Smooth muscle cell (in vitro differentiated cells): ENCODE data around the gene C1orf210. TPM values are rescaled to one million over a fixed set of nuclear protein-coding genes. Genes with fewer than 3 reads are reported as not detected.

Experiments
- DNase-seq: peaks from one replicate; lab custom pipeline; 2025; ENCODE audit not compliant: unreplicated experiment; lab: John Stamatoyannopoulos, UW
- H2AFZ ChIP-seq: fragments of 200-600 bp; sonication (generic); 2 replicates; pipeline ENCODE4 v1.6.0; 2016; ENCODE audit warnings: antibody characterized with exemption, low read depth, mild to moderate bottlenecking
- H3F3A ChIP-seq: fragments of 200-600 bp; sonication (generic); 2 replicates; pipeline ENCODE4 v1.6.0; 2017; ENCODE audit warnings: antibody characterized with exemption, low read depth
- H3K27ac ChIP-seq: fragments of 200-600 bp; sonication (generic); 2 replicates; pipeline ENCODE4 v1.5.1; 2016; ENCODE audit warnings: low read depth, mild to moderate bottlenecking
- H3K27me3 ChIP-seq: fragments of 200-600 bp; sonication (generic); 2 replicates; pipeline ENCODE4 v1.6.1; 2016; ENCODE audit warnings: low read depth, mild to moderate bottlenecking
- H3K36me3 ChIP-seq: fragments of 200-600 bp; sonication (generic); 2 replicates; pipeline ENCODE4 v1.5.1; 2016; ENCODE audit warnings: low read depth
- H3K4me1 ChIP-seq: fragments of 200-600 bp; sonication (generic); 2 replicates; pipeline ENCODE4 v1.5.1; 2016; ENCODE audit warnings: low read depth
- H3K4me2 ChIP-seq: fragments of 200-600 bp; sonication (generic); 2 replicates; pipeline ENCODE4 v1.6.0; 2016; ENCODE audit warnings: mild to moderate bottlenecking
- H3K4me3 ChIP-seq: fragments of 200-600 bp; sonication (generic); 2 replicates; pipeline ENCODE4 v1.5.1; 2016; ENCODE audit warnings: mild to moderate bottlenecking
- H3K79me2 ChIP-seq: fragments of 200-600 bp; sonication (generic); 2 replicates; pipeline ENCODE4 v1.6.0; 2016; ENCODE audit warnings: low read depth, mild to moderate bottlenecking
- H3K9ac ChIP-seq: fragments of 200-600 bp; sonication (generic); 2 replicates; pipeline ENCODE4 v1.6.0; 2016; ENCODE audit warnings: low read depth
- H3K9me3 ChIP-seq: fragments of 200-600 bp; sonication (generic); replicated peaks from 2 replicates; pipeline ENCODE4 v1.5.1; 2016; ENCODE audit warnings: low read depth
- H4K20me1 ChIP-seq: fragments of 200-600 bp; sonication (generic); 2 replicates; pipeline ENCODE4 v1.6.0; 2016; ENCODE audit warnings: low read depth
- CTCF ChIP-seq: fragments of 200-600 bp; sonication (generic); IDR thresholded peaks from 2 replicates; pipeline ENCODE4 v1.5.1; 2017; ENCODE audit warnings: borderline replicate concordance, mild to moderate bottlenecking, antibody characterized with exemption; ENCODE audit not compliant: insufficient read depth, poor library complexity, severe bottlenecking
- WGBS: methylation state at CpG from one replicate; pipeline ENCODE4 v1.1.7; 2016; ENCODE audit warnings: low lambda C conversion rate; 5-methylcytosine and 5-hydroxymethylcytosine counted together
- polyA plus RNA-seq: library from polyadenylated mRNA; unstranded; fragments of >200 nt; fragmentation: Nextera tagmentation; extraction: Ambion mirVana; gene quantifications from 2 replicates; pipeline ENCODE4 v1.2.1, GENCODE V29; 2016
- total RNA-seq: library from RNA; depleted of rRNA; stranded (reverse); fragments of >200 nt; gene quantifications from 2 replicates; pipeline ENCODE4 v1.2.3, GENCODE V29; 2014

C1orf210 gene
- total and polyA plus RNA-seq, 2 experiments from 2014 or later, result 0.72 to 1.2 TPM

GRCh38 chr1:43280692-43281091 lies 4.7 kb downstream of the C1orf210 start:
- no peak overlapping the region for H3K4me3 ChIP-seq
- no peak for DNase-seq
- no peaks in the 10 kb centered on the region for H3K27me3 ChIP-seq
- no peaks in the 10 kb centered on the region for H3K4me1 ChIP-seq
- H2AFZ ChIP-seq, result no peak overlapping the region
- no peaks in the 10 kb centered on the region for H3K36me3 ChIP-seq
- no peak overlapping the region for H3K9ac ChIP-seq
- H3F3A ChIP-seq, result no peaks in the 10 kb centered on the region
- no peak overlapping the region for H3K4me2 ChIP-seq
- no peaks in the 10 kb centered on the region for H3K9me3 ChIP-seq
- 68% methylated on average over 2 of the region's 2 CpGs for WGBS
- H3K27ac ChIP-seq, result no peak overlapping the region
- no peak for TF ChIP-seq CTCF
- no peaks in the 10 kb centered on the region for H3K79me2 ChIP-seq
- H4K20me1 ChIP-seq, result no peaks in the 10 kb centered on the region

GRCh38 chr1:43279666-43280065 lies 5.7 kb downstream of the C1orf210 start:
- no peak overlapping the region for H3K9ac ChIP-seq
- no peak overlapping the region for H2AFZ ChIP-seq
- H3K36me3 ChIP-seq, result no peaks in the 10 kb centered on the region
- H4K20me1 ChIP-seq, result no peaks in the 10 kb centered on the region
- H3K79me2 ChIP-seq, result no peaks in the 10 kb centered on the region
- WGBS, result 100% methylated on average over 6 of the region's 6 CpGs
- DNase-seq, result no peak
- H3K9me3 ChIP-seq, result no peaks in the 10 kb centered on the region
- H3K4me3 ChIP-seq, result no peak overlapping the region
- no peaks in the 10 kb centered on the region for H3K27me3 ChIP-seq
- no peak for TF ChIP-seq CTCF
- H3K4me1 ChIP-seq, result no peaks in the 10 kb centered on the region
- H3F3A ChIP-seq, result no peaks in the 10 kb centered on the region
- H3K4me2 ChIP-seq, result no peak overlapping the region
- no peak overlapping the region for H3K27ac ChIP-seq

- TF ChIP-seq CTCF, result no peak
- no peaks in the 10 kb centered on the region for H3K27me3 ChIP-seq
- no peak overlapping the region for H3K9ac ChIP-seq
- H4K20me1 ChIP-seq, result no peaks in the 10 kb centered on the region
- no peaks in the 10 kb centered on the region for H3F3A ChIP-seq
- no peak for DNase-seq
- no peak overlapping the region for H3K4me2 ChIP-seq
- H3K4me3 ChIP-seq, result no peak overlapping the region
- 90% methylated on average over 5 of the region's 5 CpGs for WGBS
- H2AFZ ChIP-seq, result no peak overlapping the region
- no peaks in the 10 kb centered on the region for H3K79me2 ChIP-seq
- no peaks in the 10 kb centered on the region for H3K9me3 ChIP-seq
- no peak overlapping the region for H3K27ac ChIP-seq
- H3K4me1 ChIP-seq, result no peaks in the 10 kb centered on the region
- H3K36me3 ChIP-seq, result no peaks in the 10 kb centered on the region
Measured at GRCh38 chr1:43279161-43279560, 6.2 kb downstream of the C1orf210 start.

- no peak overlapping the region for H3K27ac ChIP-seq
Measured at GRCh38 chr1:43277116-43277876, 8.1 kb downstream of the C1orf210 start.

More at GRCh38 chr1:43277116-43277876, 8.1 kb downstream of the C1orf210 start:
- Histone ChIP-seq H3K36me3 (no peaks in the 10 kb centered on the region), H3K9ac (no peak overlapping the region), H3K79me2 (no peaks in the 10 kb centered on the region), H3K27me3 (no peaks in the 10 kb centered on the region), H3K9me3 (no peaks in the 10 kb centered on the region), H4K20me1 (no peaks in the 10 kb centered on the region), H3K4me1 (no peaks in the 10 kb centered on the region), H2AFZ (no peak overlapping the region), H3F3A (no peaks in the 10 kb centered on the region), H3K4me2 (no peak overlapping the region), H3K4me3 (no peak overlapping the region)
- 95% methylated on average over 7 of the region's 7 CpGs for WGBS
- DNase-seq, result no peak
- no peak for TF ChIP-seq CTCF
